Endodermal cell (in vitro differentiated cells): ENCODE measurements around the gene GRM7. TPM values are rescaled to one million over a fixed set of nuclear protein-coding genes. Genes with fewer than 3 reads are reported as not detected.

ENCODE experiments used
- DNase-seq: peaks from one replicate; pipeline ENCODE4 v3.0.0-alpha.2; 2017
- H3K27ac ChIP-seq: 2 replicates; pipeline ENCODE4 v1.5.1; 2013; ENCODE audit warnings: mild to moderate bottlenecking, low read depth, low read length, moderate library complexity
- H3K27me3 ChIP-seq: 2 replicates; pipeline ENCODE4 v1.6.1; 2013; ENCODE audit warnings: mild to moderate bottlenecking, low read length, moderate library complexity; ENCODE audit not compliant: insufficient read depth, control insufficient read depth, poor library complexity, severe bottlenecking
- H3K36me3 ChIP-seq: 2 replicates; pipeline ENCODE4 v1.7.0; 2013; ENCODE audit warnings: mild to moderate bottlenecking, low read length, moderate library complexity; ENCODE audit not compliant: control insufficient read depth, insufficient read depth
- H3K4me1 ChIP-seq: one replicate; pipeline ENCODE4 v1.7.0; 2013; ENCODE audit warnings: low read length; ENCODE audit not compliant: control insufficient read depth, insufficient read depth
- H3K4me3 ChIP-seq: 2 replicates; pipeline ENCODE4 v1.5.1; 2013; ENCODE audit warnings: mild to moderate bottlenecking, low read length, moderate library complexity
- H3K9ac ChIP-seq: 2 replicates; pipeline ENCODE4 v1.6.1; 2013; ENCODE audit warnings: mild to moderate bottlenecking, low read length, moderate library complexity; ENCODE audit not compliant: poor library complexity, severe bottlenecking; ENCODE audit errors: extremely low read depth
- H3K9me3 ChIP-seq: 2 replicates; pipeline ENCODE4 v1.6.1; 2013; ENCODE audit warnings: mild to moderate bottlenecking, low read length, moderate library complexity; ENCODE audit not compliant: control insufficient read depth
- H3K27ac Mint-ChIP-seq: 2 replicates; pipeline ENCODE4 v1.8.0; 2020; ENCODE audit warnings: mixed read lengths
- H3K27me3 Mint-ChIP-seq: 2 replicates; pipeline ENCODE4 v1.8.0; 2021; ENCODE audit warnings: mild to moderate bottlenecking, mixed read lengths; ENCODE audit not compliant: insufficient read depth
- H3K36me3 Mint-ChIP-seq: 2 replicates; pipeline ENCODE4 v1.8.0; 2020; ENCODE audit warnings: low read depth, mixed read lengths
- H3K4me1 Mint-ChIP-seq: 2 replicates; pipeline ENCODE4 v1.8.0; 2020; ENCODE audit warnings: mixed read lengths
- H3K4me3 Mint-ChIP-seq: 2 replicates; pipeline ENCODE4 v1.8.0; 2020; ENCODE audit warnings: mild to moderate bottlenecking, moderate library complexity, mixed read lengths
- H3K9me3 Mint-ChIP-seq: 2 replicates; pipeline ENCODE4 v1.8.0; 2020; ENCODE audit warnings: mild to moderate bottlenecking, mixed read lengths
- WGBS, 2 experiments: methylation state at CpG; one replicate each; pipeline versions ENCODE4 v1.1.5 to v1.1.7; 2013; ENCODE audit warnings: missing lambda C conversion rate in 2 of 2, mixed read lengths in 1 of 2; ENCODE audit not compliant: insufficient coverage in 1 of 2, insufficient read length in 1 of 2; 5-methylcytosine and 5-hydroxymethylcytosine counted together
- total RNA-seq, 2 donors: library from RNA; stranded (reverse); fragmentation: NEBNext Ultra II Directional in 1 of 2; extraction: Animal tissue kit (Norgen Biotek cat#: 25700) in 1 of 2; gene quantifications; 2 replicates in 1 of 2; 3 replicates in 1 of 2; pipeline ENCODE4 v1.2.1, GENCODE V29; 2021
- TF ChIP-seq, protein P1 (sequence below): fragments of 200-600 bp; sonication (generic); conservative IDR thresholded peaks from 2 replicates; pipeline ENCODE4 v1.5.0; 2021; ENCODE audit warnings: antibody characterized with exemption, mild to moderate bottlenecking

The GRM7 gene
- total RNA-seq, 2 donors from 2014 or later = 0.11 to 0.73 TPM

GRCh38 chr3:7203969-7204847, 343.3 kb downstream of the GRM7 start:
- H3K9ac ChIP-seq = no peak overlapping the region
- H3K4me3 Mint-ChIP-seq = no peak overlapping the region
- no peak overlapping the region for H3K27ac ChIP-seq
- no peak for DNase-seq
- H3K4me1 ChIP-seq = no peaks in the 10 kb centered on the region
- H3K4me1 Mint-ChIP-seq = peaks cover 7% of the 10 kb centered on the region
- 89 to 92% methylated on average over 5 of the region's 5 CpGs for WGBS, 2 experiments
- H3K9me3 Mint-ChIP-seq = no peaks in the 10 kb centered on the region
- no peaks in the 10 kb centered on the region for H3K9me3 ChIP-seq
- H3K27me3 ChIP-seq = no peaks in the 10 kb centered on the region
- no peak overlapping the region for H3K27ac Mint-ChIP-seq
- no peaks in the 10 kb centered on the region for H3K36me3 ChIP-seq
- TF ChIP-seq, protein P1, sequence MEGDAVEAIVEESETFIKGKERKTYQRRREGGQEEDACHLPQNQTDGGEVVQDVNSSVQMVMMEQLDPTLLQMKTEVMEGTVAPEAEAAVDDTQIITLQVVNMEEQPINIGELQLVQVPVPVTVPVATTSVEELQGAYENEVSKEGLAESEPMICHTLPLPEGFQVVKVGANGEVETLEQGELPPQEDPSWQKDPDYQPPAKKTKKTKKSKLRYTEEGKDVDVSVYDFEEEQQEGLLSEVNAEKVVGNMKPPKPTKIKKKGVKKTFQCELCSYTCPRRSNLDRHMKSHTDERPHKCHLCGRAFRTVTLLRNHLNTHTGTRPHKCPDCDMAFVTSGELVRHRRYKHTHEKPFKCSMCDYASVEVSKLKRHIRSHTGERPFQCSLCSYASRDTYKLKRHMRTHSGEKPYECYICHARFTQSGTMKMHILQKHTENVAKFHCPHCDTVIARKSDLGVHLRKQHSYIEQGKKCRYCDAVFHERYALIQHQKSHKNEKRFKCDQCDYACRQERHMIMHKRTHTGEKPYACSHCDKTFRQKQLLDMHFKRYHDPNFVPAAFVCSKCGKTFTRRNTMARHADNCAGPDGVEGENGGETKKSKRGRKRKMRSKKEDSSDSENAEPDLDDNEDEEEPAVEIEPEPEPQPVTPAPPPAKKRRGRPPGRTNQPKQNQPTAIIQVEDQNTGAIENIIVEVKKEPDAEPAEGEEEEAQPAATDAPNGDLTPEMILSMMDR = no peak
- no peak overlapping the region for H3K4me3 ChIP-seq
- H3K27me3 Mint-ChIP-seq = no peaks in the 10 kb centered on the region
- no peaks in the 10 kb centered on the region for H3K36me3 Mint-ChIP-seq

GRCh38 chr3:7204848-7205156, 343.9 kb downstream of the GRM7 start:
- Mint-ChIP-seq H3K27me3 (no peaks in the 10 kb centered on the region), H3K9me3 (no peaks in the 10 kb centered on the region)

DNA sequence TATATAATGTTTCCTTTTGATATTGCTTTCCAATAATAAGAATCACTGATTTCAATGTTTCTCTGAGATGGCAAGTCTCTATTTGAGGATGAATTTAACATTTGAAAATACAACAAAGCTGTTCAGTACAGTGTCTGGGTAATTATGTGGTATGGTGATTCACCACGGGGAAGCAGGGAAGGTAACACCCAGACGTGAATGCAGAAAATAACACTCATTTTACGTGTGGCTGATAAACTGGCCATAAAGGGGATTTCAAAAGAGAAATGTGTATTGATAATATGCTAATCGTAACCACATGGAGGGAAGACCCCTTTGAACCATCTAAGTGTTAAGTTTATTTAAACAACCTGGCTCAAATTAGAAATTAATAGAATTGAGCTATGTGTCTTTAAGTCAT, 344.6 kb downstream of the GRM7 start:
- Histone ChIP-seq H3K9me3 (no peaks in the 10 kb centered on the region), H3K9ac (no peak overlapping the region), H3K36me3 (no peaks in the 10 kb centered on the region), H3K27me3 (no peaks in the 10 kb centered on the region), H3K4me3 (no peak overlapping the region), H3K27ac (no peak overlapping the region), H3K4me1 (no peaks in the 10 kb centered on the region)
- WGBS, 2 experiments = 85 to 100% methylated on average over 2 to 4 of the region's 4 CpGs
- no peaks in the 10 kb centered on the region for H3K9me3 Mint-ChIP-seq
- no peaks in the 10 kb centered on the region for H3K27me3 Mint-ChIP-seq
- peaks cover 14% of the 10 kb centered on the region for H3K4me1 Mint-ChIP-seq
- no peak overlapping the region for H3K27ac Mint-ChIP-seq
- no peak overlapping the region for H3K4me3 Mint-ChIP-seq
- no peak for DNase-seq
- TF ChIP-seq, protein P1 = no peak
- H3K36me3 Mint-ChIP-seq = no peaks in the 10 kb centered on the region

More at GRCh38 chr3:7204848-7205156, 343.9 kb downstream of the GRM7 start:
- Histone ChIP-seq H3K27ac (no peak overlapping the region), H3K4me3 (no peak overlapping the region), H3K27me3 (no peaks in the 10 kb centered on the region), H3K9ac (no peak overlapping the region), H3K9me3 (no peaks in the 10 kb centered on the region), H3K4me1 (no peaks in the 10 kb centered on the region), H3K36me3 (no peaks in the 10 kb centered on the region)
- no peak for DNase-seq
- TF ChIP-seq, protein P1 = no peak
- Mint-ChIP-seq H3K4me1 (peaks cover 8% of the 10 kb centered on the region), H3K27ac (no peak overlapping the region), H3K36me3 (no peaks in the 10 kb centered on the region), H3K4me3 (no peak overlapping the region)
- WGBS, 2 experiments = 73 to 88% methylated on average over 1 to 2 of the region's 2 CpGs
